Smooth muscle cell of the coronary artery (primary cell): ENCODE data around the gene RCHY1. TPM values are rescaled to one million over a fixed set of nuclear protein-coding genes. Genes with fewer than 3 reads are reported as not detected.

Source experiments
- total RNA-seq: library from RNA; depleted of rRNA; stranded (reverse); fragments of >200 nt; gene quantifications from 2 replicates; pipeline ENCODE4 v1.2.3, GENCODE V29; 2014; ENCODE audit warnings: low replicate concordance

Gene RCHY1
- total RNA-seq, result 24.7 and 58.5 TPM in 2 replicates

GRCh38 chr4:75514131-75514948, at the start of gene RCHY1, which contains the start of gene THAP6:
TSS of gene RCHY1 (minus strand) at chr4:75514403. CDS start at chr4:75514286, 117 bp downstream.
TSS of gene THAP6 (plus strand) at chr4:75514473. CDS start at chr4:75515453, 980 bp downstream.

GRCh38 chr4:75555294-75556164, 41.3 kb upstream of the RCHY1 start, which contains the start of gene ODAPH:
TSS of gene ODAPH (plus strand) at chr4:75556066. CDS start at chr4:75556083, 17 bp downstream.

Other genes starting within 250 kb of the RCHY1 start
- gene THAP6, start 70 bp upstream of the RCHY1 start, total RNA-seq, result 8.9 and 10.9 TPM in 2 replicates
- gene ODAPH, start 41.7 kb upstream of the RCHY1 start, total RNA-seq, result not detected in 2 replicates
- 0.15 and 1.8 TPM in 2 replicates for gene CDKL2, start 116.1 kb upstream of the RCHY1 start, total RNA-seq
- 64.2 and 138 TPM in 2 replicates for gene G3BP2, start 159.0 kb upstream of the RCHY1 start, total RNA-seq
- gene USO1, start 210.2 kb upstream of the RCHY1 start, total RNA-seq, result 48.7 and 99.5 TPM in 2 replicates